K562 (cell line): Measurements from ENCODE around the gene NEDD8. TPM values are rescaled to one million over a fixed set of nuclear protein-coding genes. Genes with fewer than 3 reads are reported as not detected.

Source experiments
- ATAC-seq: fragments of 200-7000 bp; cut with Tn5 transposase; 3 replicates; pipeline ENCODE4 v1.9.1; 2020; ENCODE audit warnings: moderate library complexity
- BruUV-seq: library from RNA; stranded (reverse); fragments of 400-500 nt; replicated peaks from 2 replicates; lab custom pipeline; 2021; lab: Mats Ljungman, UMichigan
- CTCF ChIA-PET: fragments of 300-600 bp; formaldehyde crosslinking; extraction: SDS; loops from one replicate; lab custom pipeline; 2021; ENCODE audit warnings: low intra/inter-chr PET ratio; lab: Yijun Ruan, JAX
- POLR2A ChIA-PET: fragments of 300-600, 350-650 bp; sonication (Branson Sonifier 250); formaldehyde crosslinking; extraction: SDS; loops from one replicate; lab custom pipeline; 2021; ENCODE audit warnings: antibody characterized with exemption, inconsistent platforms; lab: Yijun Ruan, JAX
- DNase-seq, 4 experiments: peaks; one replicate each; pipeline versions ENCODE4 v3.0.0 to v3.0.0-alpha.2; 2011 to 2018; ENCODE audit warnings: low spot score in 3 of 4, mixed read lengths in 3 of 4; ENCODE audit errors: extremely low read depth in 1 of 4
- FAIRE-seq: peaks from 2 replicates; lab custom pipeline; 2011; peaks lifted over from hg19 to GRCh38; lab: Jason Lieb, UNC
- H2AFZ ChIP-seq: 2 replicates; pipeline ENCODE4 v1.6.0; 2011; ENCODE audit warnings: low read depth, low read length, control low read depth, inconsistent platforms
- H3K27ac ChIP-seq: fragments of 200-600 bp; 3 replicates; pipeline ENCODE4 v1.8.0; 2011; ENCODE audit warnings: low read depth, mild to moderate bottlenecking, control low read depth, inconsistent platforms, low read length, moderate library complexity, mixed read lengths; ENCODE audit errors: extremely low read depth
- H3K27me3 ChIP-seq, 2 experiments: fragments of 300-600 bp in 1 of 2; 2 replicates in 1 of 2; 3 replicates in 1 of 2; pipeline versions ENCODE4 v1.6.0 to v1.8.0; 2011; ENCODE audit warnings: inconsistent platforms in 2 of 2, low read length in 2 of 2, mild to moderate bottlenecking in 1 of 2, mixed read lengths in 1 of 2, moderate library complexity in 1 of 2; ENCODE audit not compliant: control insufficient read depth in 2 of 2, insufficient read depth in 2 of 2
- H3K36me3 ChIP-seq: fragments of 300-600 bp; 3 replicates; pipeline ENCODE4 v1.8.0; 2011; ENCODE audit warnings: mild to moderate bottlenecking, low read length, inconsistent platforms; ENCODE audit not compliant: control insufficient read depth, insufficient read depth
- H3K4me1 ChIP-seq, 2 experiments: fragments of 200-600 bp in 1 of 2; replicated peaks in 1 of 2; 2 replicates in 1 of 2; 3 replicates in 1 of 2; pipeline versions ENCODE4 v1.5.1 to v1.8.0; 2011; ENCODE audit warnings: inconsistent platforms in 2 of 2, low read length in 2 of 2, mild to moderate bottlenecking in 1 of 2, mixed read lengths in 1 of 2, moderate library complexity in 1 of 2; ENCODE audit not compliant: control insufficient read depth in 2 of 2, insufficient read depth in 2 of 2
- H3K4me2 ChIP-seq: 2 replicates; pipeline ENCODE4 v1.6.1; 2011; ENCODE audit warnings: low read length, control low read depth, inconsistent platforms, mixed read lengths; ENCODE audit not compliant: insufficient read depth
- H3K4me3 ChIP-seq: fragments of 200-600 bp; sonication (generic), shearing (Covaris generic); 2 replicates; pipeline ENCODE4 v1.5.1; 2016; ENCODE audit warnings: control low read depth, inconsistent platforms
- H3K79me2 ChIP-seq: fragments of 200-600 bp; 3 replicates; pipeline ENCODE4 v1.8.0; 2011; ENCODE audit warnings: low read length, inconsistent platforms; ENCODE audit not compliant: control insufficient read depth, insufficient read depth
- H3K9ac ChIP-seq, 2 experiments: 2 replicates each; pipeline versions ENCODE4 v1.6.0 to v1.6.1; 2011; ENCODE audit warnings: low read depth in 2 of 2, low read length in 2 of 2, control low read depth in 1 of 2, inconsistent platforms in 1 of 2, mild to moderate bottlenecking in 1 of 2, mixed read lengths in 1 of 2; ENCODE audit not compliant: insufficient read depth in 1 of 2
- H3K9me1 ChIP-seq: one replicate; pipeline ENCODE4 v1.6.0; 2011; ENCODE audit warnings: inconsistent platforms, mild to moderate bottlenecking, low read length, moderate library complexity; ENCODE audit not compliant: control insufficient read depth, insufficient read depth
- H3K9me3 ChIP-seq: replicated peaks from 2 replicates; pipeline ENCODE4 v1.5.1; 2011; ENCODE audit warnings: low read depth, low read length, inconsistent platforms; ENCODE audit not compliant: control insufficient read depth, insufficient read depth
- H4K20me1 ChIP-seq: replicated peaks from 2 replicates; pipeline ENCODE4 v1.6.1; 2011; ENCODE audit warnings: low read length, inconsistent platforms, mixed read lengths; ENCODE audit not compliant: control insufficient read depth, insufficient read depth
- CHD4 ChIP-seq: fragments of 200-600 bp; sonication (generic); IDR thresholded peaks from 3 replicates; pipeline ENCODE4 v1.6.1; 2012; ENCODE audit warnings: low read depth, mild to moderate bottlenecking, mixed read lengths, low read length, inconsistent platforms; ENCODE audit not compliant: insufficient read depth, insufficient replicate concordance, poor library complexity, severe bottlenecking
- E4F1 ChIP-seq: fragments of 250-450 bp; sonication (Bioruptor Pico); IDR thresholded peaks from 2 replicates; pipeline ENCODE4 v1.5.0; 2021; ENCODE audit warnings: mild to moderate bottlenecking, borderline replicate concordance
- ELF2 ChIP-seq: fragments of 250-450 bp; sonication (Bioruptor Pico); IDR thresholded peaks from 2 replicates; pipeline ENCODE4 v1.5.0; 2021; ENCODE audit warnings: mild to moderate bottlenecking
- HBP1 ChIP-seq: fragments of 450-650 bp; formaldehyde crosslinking; IDR thresholded peaks from 2 replicates; pipeline ENCODE4 v1.4.0; 2022; ENCODE audit warnings: missing genetic modification characterization
- NFE2L1 ChIP-seq: fragments of 450-650 bp; IDR thresholded peaks from 2 replicates; pipeline ENCODE4 v1.6.1; 2016; ENCODE audit warnings: missing genetic modification characterization, low read depth, mild to moderate bottlenecking, missing compliant biosample characterization, moderate library complexity, borderline replicate concordance
- NFIC ChIP-seq: fragments of 450-650 bp; IDR thresholded peaks from 2 replicates; pipeline ENCODE4 v1.6.1; 2017; ENCODE audit warnings: mild to moderate bottlenecking, inconsistent platforms
- SRSF1 ChIP-seq: fragments of 200-400 bp; formaldehyde crosslinking; IDR thresholded peaks from 2 replicates; pipeline ENCODE4 v1.6.1; 2017; ENCODE audit warnings: mild to moderate bottlenecking, low read depth, low read length, moderate library complexity
- ZBTB33 ChIP-seq: sonication (generic); formaldehyde crosslinking; IDR thresholded peaks from 2 replicates; pipeline ENCODE4 v1.8.1; 2023; ENCODE audit warnings: mild to moderate bottlenecking, missing genetic modification reagents
- ZNF592 ChIP-seq: fragments of 450-650 bp; IDR thresholded peaks from 2 replicates; pipeline ENCODE4 v1.6.1; 2017; ENCODE audit warnings: antibody characterized with exemption, mild to moderate bottlenecking
- WGBS: fragments of 100-300 bp; shearing (Covaris generic); methylation state at CpG from one replicate; pipeline ENCODE4 v1.1.6; 2016; ENCODE audit warnings: low coverage, mixed read lengths; ENCODE audit not compliant: insufficient coverage; ENCODE audit errors: missing lambda C conversion rate; 5-methylcytosine and 5-hydroxymethylcytosine counted together
- in situ Hi-C: fragments of 300-500 bp; cut with MboI; formaldehyde crosslinking; loops from 4 replicates; pipeline ENCODE4 v1.15.0; 2018; ENCODE audit warnings: inconsistent platforms, mixed read lengths
- intact Hi-C: fragments of 100-400 bp; cut with micrococcal nuclease; formaldehyde crosslinking; loops from 2 replicates; pipeline ENCODE4 v1.14.2; 2022
- polyA plus RNA-seq, 8 experiments: library from polyadenylated mRNA; depleted of rRNA in 4 of 8; stranded (reverse) in 5 of 8; unstranded in 3 of 8; fragments of >200 nt; fragmentation: Nextera tagmentation in 2 of 8; fragmentation: Illumina TruSeq in 1 of 8; extraction: Ambion mirVana in 2 of 8; extraction: Trizol in 1 of 8; gene quantifications; 2 replicates each; pipeline versions ENCODE4 v1.2.1 to v1.2.3, GENCODE V29; 2011 to 2014; ENCODE audit warnings: inconsistent platforms in 1 of 8, missing spikeins in 1 of 8
- total RNA-seq, 7 experiments: library from RNA; depleted of rRNA in 6 of 7; stranded (reverse); fragments of >200 nt in 6 of 7; fragmentation: Illumina TruSeq in 2 of 7; extraction: Trizol in 2 of 7; gene quantifications; 2 replicates each; pipeline versions ENCODE4 v1.2.1 to v1.2.3, GENCODE V29; 2011 to 2021; ENCODE audit warnings: low replicate concordance in 1 of 7

The NEDD8 gene
- total and polyA plus RNA-seq, 9 of the 15 experiments (the other 6 are each of a cell fraction or from before 2014, with no cell fraction given): 142 to 691 (median 260) TPM

- DNase-seq (no peak), FAIRE-seq (no peak), ATAC-seq (no peak)
- CTCF ChIA-PET: no interaction called here
- POLR2A ChIA-PET: interaction anchor here (0.6 to 1.3 kb wide), 2 partner anchors 24 to 49 kb away, joined by 3 read pairs; no protein-coding TSS in a partner anchor
- H3K9ac ChIP-seq: no peak overlapping the region
- H3K27ac ChIP-seq: no peak overlapping the region
- H4K20me1 ChIP-seq: no peaks in the 10 kb centered on the region; the same call in 1 of the 2 replicates
- no peaks in the 10 kb centered on the region for H3K9me1 ChIP-seq
- peaks cover 15 to 20% of the 10 kb centered on the region in 2 experiments for H3K4me1 ChIP-seq
- no peak overlapping the region for H2AFZ ChIP-seq
- peaks cover 66% of the 10 kb centered on the region for H3K36me3 ChIP-seq
- in situ Hi-C loops (no loop called here), intact Hi-C loops (no loop called here)
- WGBS: 90% methylated on average over 4 of the region's 5 CpGs
- no peak overlapping the region for H3K4me3 ChIP-seq
- no peak overlapping the region for H3K4me2 ChIP-seq
- BruUV-seq: no TSS peak
- no peaks in the 10 kb centered on the region for H3K9me3 ChIP-seq
- H3K27me3 ChIP-seq: no peaks in the 10 kb centered on the region
- TF ChIP-seq NFIC (no peak), SRSF1 (no peak), ZNF592 (no peak), E4F1 (CRISPR knock-in tag) (no peak), HBP1 (CRISPR knock-in tag) (no peak), ZBTB33 (no peak), ELF2 (CRISPR knock-in tag) (no peak), NFE2L1 (tag) (no peak), CHD4 (no peak)
- H3K79me2 ChIP-seq: peaks cover 20% of the 10 kb centered on the region
These were observed 6.0 kb upstream of the NEDD8 start for GRCh38 chr14:24238123-24238522.
